ENCODE measurements around the gene RNU1-4. TPM values are rescaled to one million over a fixed set of nuclear protein-coding genes. Genes with fewer than 3 reads are reported as not detected.
"Not testable (repeated sequence)": the region's sequence is repeated elsewhere in the genome, so short reads cannot be mapped to it uniquely, and the experiment has no call there.

The RNU1-4 gene
- total RNA-seq, 1 donor from 2014 or later, result 3,042 TPM

DNA sequence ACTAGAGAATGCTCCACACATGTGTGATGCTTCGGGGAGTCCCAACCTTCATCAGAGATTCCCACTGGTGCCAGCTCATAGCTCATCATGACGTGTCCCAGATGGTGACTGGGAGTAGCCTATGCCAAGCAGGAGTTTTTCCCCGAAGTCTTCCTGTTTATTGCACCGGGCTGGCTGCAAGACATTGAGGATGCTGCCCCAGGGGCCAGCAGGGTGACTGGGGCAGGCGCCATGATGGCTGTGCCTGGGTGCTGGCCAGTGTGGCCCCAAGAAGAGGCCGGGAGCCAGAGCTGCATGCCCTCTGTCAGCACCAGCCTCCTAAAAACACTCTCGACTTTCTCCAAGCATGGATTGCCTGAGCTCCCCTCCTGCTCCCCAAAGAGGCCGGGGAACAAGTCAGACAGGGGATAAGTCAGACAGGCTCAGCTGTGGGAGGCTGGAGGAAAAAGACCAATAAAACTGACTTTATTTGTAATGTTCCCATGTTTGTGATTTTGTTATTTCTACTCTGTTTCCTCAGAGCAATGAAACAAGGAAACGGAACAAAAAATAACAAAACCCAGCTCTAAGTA, 24.0 kb downstream of the RNU1-4 start:
- not testable (repeated sequence) for DNase-seq (ENCODE audit: low read depth, low spot score); H3K36me3 Mint-ChIP-seq (ENCODE audit: low read depth); H3K9me3 Mint-ChIP-seq; H3K4me3 Mint-ChIP-seq; H3K4me1 Mint-ChIP-seq; H3K27ac Mint-ChIP-seq (ENCODE audit: unreplicated experiment)
- peaks cover 18% of the 10 kb centered on the region for H3K27me3 Mint-ChIP-seq (ENCODE audit: low read depth)

DNA sequence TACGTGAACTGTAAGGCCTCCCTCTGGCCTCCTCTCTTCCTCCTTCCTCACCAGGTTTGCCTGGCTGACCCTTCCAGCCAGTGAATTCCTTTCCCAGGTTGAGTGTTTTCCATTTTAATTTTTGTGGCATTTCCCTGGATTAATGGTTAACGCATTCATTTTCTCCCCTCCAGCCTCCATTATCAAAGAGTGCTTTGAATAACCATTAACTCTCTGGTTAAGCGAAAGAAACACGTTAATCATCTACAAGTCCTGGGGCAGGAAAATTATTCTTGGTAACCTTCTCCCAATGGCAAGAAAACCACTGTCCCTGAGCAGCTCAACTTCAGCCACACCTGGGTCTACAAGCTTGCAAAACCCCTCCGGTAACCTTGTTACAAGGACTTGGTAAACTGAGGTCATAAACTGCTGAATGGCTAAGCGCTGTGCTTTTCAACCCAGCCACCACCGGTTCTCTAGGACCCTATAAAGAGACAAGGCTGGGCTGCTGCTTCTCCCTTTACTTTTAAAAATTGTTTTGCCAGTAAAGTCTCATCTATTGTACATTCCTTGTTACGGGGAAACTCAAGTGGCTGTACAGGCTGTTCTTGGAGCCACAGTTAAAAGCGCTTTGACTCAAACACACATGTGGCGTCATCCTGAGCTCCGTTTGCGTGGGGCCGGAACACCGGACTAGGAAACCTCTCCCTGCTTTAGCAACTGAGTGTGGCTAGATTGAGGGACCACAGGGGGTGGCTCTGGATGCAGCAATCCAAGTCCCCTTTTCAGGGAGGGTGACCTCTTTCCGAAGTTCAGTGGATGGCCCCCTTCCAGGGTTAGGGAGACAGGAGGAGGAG, 24.7 kb downstream of the RNU1-4 start:
- peaks cover 19% of the 10 kb centered on the region for H3K27me3 Mint-ChIP-seq (ENCODE audit: low read depth)
- H3K4me1 Mint-ChIP-seq; DNase-seq (ENCODE audit: low read depth, low spot score); H3K4me3 Mint-ChIP-seq; H3K27ac Mint-ChIP-seq (ENCODE audit: unreplicated experiment); H3K9me3 Mint-ChIP-seq; H3K36me3 Mint-ChIP-seq (ENCODE audit: low read depth): not testable (repeated sequence)

DNA sequence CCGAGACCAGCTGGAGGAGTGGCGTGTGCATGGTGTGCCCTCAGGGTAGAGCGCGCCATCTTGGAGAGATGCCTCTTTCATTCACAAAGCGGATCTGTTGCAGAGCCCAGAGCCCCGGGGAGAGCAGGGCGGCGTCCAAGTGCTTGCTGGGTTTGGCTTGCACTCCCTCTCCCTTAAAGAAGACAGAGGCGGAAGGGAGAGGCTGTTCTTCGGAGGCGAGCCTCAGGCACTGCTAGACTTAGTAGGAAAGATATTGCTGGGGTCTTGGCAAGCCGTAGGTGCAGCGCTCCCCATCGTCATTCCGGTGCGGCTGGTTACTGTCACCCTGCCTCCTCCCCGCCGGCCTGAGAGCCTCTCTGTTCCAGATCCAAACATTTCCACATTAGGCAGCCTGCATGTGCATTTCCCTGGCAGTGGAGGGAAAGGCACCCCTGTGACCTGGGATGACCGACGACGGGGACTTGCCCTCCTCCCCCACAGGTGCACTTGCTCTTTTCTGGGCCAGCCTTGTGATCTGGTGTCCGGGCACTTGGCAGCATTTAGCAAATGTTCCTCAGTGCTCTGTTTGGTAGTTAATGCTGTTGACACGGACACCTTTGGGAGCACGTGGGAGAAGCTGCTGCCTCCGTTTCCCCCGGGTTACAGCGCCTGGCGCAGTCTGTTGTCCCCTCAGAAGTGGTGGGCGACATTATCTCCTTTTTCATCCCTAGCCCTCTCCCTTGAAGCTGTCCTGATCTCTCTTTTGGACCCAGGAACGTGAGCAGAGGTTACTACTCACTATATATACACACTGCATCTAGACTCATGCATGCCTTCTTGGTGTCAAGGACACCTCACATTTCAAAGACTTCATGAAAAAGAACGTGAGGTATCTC, 25.7 kb downstream of the RNU1-4 start:
- H3K36me3 Mint-ChIP-seq (ENCODE audit: low read depth); H3K9me3 Mint-ChIP-seq; H3K27ac Mint-ChIP-seq (ENCODE audit: unreplicated experiment); H3K4me3 Mint-ChIP-seq; DNase-seq (ENCODE audit: low read depth, low spot score); H3K4me1 Mint-ChIP-seq: not testable (repeated sequence)
- H3K27me3 Mint-ChIP-seq (ENCODE audit: low read depth), result peaks cover 22% of the 10 kb centered on the region

DNA sequence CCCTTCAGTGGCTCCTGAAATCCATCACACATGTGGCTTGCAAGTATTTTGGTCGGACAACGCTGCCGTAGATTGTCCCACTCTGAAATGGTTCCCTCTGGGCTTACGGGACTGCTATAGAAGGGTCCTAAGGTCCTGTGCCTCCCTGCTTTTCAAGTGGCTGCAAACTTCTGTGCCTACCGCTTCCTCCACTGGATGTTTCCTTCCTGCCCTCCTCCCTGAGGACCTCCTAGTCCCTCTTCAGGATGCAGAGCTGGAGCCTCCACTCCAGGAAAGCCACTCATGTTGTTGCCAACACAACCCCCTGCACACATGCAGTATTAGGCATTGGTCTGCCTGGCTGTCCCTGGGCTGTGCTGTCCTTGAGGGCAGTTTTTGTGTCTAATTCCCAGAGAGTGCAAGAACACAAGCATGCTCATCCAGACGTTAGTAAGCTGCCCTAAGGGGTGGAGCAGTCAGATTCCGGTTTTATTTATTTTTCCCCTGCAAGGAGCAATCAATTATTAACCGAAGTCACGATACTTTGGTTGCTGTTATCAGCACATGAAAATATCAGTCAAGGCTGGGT, 26.5 kb downstream of the RNU1-4 start:
- not testable (repeated sequence) for H3K36me3 Mint-ChIP-seq (ENCODE audit: low read depth); H3K27ac Mint-ChIP-seq (ENCODE audit: unreplicated experiment); H3K4me3 Mint-ChIP-seq; H3K9me3 Mint-ChIP-seq; H3K4me1 Mint-ChIP-seq; DNase-seq (ENCODE audit: low read depth, low spot score)
- H3K27me3 Mint-ChIP-seq (ENCODE audit: low read depth), result peaks cover 22% of the 10 kb centered on the region

DNA sequence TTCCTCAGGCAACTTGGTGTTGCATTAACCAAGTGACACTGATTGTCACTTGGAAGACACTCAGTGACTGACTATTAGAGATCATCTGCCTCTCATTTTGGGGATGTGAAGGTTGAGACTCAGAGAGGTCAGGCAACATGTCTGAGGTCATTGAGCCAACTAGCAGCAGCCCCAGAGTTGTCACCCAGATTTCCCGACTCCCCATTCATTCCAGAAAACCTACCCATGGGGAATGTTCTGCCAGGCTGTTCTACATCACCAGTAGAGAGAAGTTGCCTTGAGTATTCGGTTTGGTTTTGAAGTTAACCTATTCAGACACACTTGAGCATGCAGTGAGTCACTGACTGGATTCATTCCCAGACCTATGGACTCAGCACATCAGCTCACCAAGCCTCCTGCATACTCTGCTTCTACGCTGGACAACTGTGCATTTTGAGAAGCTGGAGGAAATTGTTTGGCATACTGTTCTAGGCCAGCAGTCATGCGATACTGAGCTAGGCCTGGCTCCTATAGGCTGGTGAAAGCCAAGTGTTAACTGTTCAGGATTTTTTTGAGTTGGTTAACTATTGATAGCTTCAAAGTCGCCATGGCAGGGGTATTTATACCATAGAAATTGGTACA, 29.9 kb downstream of the RNU1-4 start:
- H3K4me1 Mint-ChIP-seq; DNase-seq (ENCODE audit: low read depth, low spot score); H3K4me3 Mint-ChIP-seq; H3K36me3 Mint-ChIP-seq (ENCODE audit: low read depth); H3K27ac Mint-ChIP-seq (ENCODE audit: unreplicated experiment); H3K9me3 Mint-ChIP-seq: not testable (repeated sequence)
- H3K27me3 Mint-ChIP-seq (ENCODE audit: low read depth), result peaks cover 21% of the 10 kb centered on the region

DNA sequence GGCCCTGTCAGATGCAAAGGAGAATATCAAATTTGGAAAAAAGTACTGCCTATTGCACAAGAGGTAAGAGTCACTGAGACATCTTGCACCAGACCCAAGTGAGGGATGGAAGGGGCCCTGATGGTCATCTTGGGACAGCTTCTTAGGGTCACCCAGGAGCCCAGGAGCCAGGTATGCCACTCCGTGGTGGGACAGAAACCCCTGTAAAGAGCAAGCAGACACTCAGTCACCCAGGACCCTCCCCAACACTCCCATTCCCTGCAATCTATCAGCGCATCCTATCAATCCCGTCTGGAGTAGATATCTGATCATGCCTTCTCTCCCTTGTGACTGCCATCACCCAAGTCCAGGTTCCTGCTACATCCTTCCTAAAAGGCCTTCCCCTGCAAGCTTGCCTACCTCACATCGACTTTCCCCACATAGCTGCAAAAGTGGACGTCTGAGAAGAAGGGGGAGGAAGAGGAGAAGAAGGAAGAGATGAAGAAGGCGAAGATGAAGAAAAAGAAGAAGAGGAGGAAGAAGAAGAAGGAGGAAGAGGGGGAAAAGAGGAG, 30.7 kb downstream of the RNU1-4 start:
- not testable (repeated sequence) for H3K36me3 Mint-ChIP-seq (ENCODE audit: low read depth); H3K4me3 Mint-ChIP-seq; H3K4me1 Mint-ChIP-seq; H3K27ac Mint-ChIP-seq (ENCODE audit: unreplicated experiment); DNase-seq (ENCODE audit: low read depth, low spot score); H3K9me3 Mint-ChIP-seq
- peaks cover 19% of the 10 kb centered on the region for H3K27me3 Mint-ChIP-seq (ENCODE audit: low read depth)

DNA sequence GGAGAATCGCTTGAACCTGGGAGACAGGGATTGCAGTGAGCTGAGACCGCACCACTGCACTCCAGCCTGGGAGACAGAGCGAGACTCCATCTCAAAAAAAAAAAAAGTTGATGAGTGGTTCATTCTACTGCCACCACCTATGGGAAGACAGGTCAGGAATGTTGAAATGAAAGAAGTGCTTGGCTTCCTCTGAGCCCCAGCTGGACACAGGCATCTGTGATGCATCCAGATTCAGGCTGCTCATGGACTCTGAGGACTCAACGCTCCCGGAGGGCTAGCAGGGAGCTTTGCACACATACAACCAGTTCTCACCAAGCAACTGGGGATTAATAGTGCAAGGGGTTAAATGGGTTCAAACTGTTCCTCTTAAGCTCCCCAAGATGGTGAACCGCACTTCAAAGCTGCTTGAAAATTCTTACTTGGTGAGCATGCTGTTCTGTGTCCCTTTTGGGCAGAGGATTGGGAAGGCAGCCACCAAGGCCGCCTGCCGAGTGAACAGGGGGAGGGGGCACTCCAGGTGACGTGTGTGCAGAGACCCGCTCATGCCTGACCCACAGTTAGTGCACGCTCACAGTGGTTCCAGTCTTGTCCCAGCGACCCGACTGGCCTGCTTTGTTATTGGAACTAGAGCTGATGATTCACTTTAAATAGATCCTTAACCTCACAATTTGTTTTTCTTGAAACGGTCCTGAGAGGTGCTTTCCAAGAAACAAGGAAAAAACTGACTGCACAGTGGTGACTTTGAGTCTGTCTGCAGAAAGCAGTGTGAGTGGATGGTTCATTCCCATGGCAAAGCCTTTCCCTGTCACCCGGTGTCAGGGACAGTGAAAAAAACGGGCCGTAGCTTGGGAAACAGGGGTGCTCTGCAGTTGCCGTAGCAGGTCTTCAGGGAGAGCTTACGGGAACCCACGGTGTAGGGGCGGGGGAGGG, 32.2 kb downstream of the RNU1-4 start:
- H3K27ac Mint-ChIP-seq (ENCODE audit: unreplicated experiment); H3K9me3 Mint-ChIP-seq; H3K36me3 Mint-ChIP-seq (ENCODE audit: low read depth); DNase-seq (ENCODE audit: low read depth, low spot score); H3K4me1 Mint-ChIP-seq; H3K4me3 Mint-ChIP-seq: not testable (repeated sequence)
- peaks cover 14% of the 10 kb centered on the region for H3K27me3 Mint-ChIP-seq (ENCODE audit: low read depth)

DNA sequence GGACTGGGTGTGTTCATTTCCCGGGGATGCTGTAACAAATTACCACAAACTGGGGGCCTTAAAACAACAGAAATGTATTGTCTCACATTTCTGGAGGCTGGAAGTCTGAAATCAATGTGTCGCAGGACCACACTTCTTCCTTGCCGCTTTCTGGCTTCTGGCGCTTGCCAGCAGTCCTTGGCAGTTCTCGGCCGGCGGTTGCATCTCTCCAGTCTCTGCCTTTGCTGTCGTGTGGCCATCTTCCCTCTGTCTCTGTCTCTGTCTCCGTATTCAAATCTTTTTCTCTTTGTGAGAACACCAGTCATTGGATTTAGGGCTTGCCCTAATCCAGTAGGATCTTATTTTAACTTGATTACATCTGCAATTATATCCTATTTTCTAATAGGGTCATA, 32.9 kb downstream of the RNU1-4 start:
- H3K36me3 Mint-ChIP-seq (ENCODE audit: low read depth); H3K4me1 Mint-ChIP-seq; H3K27ac Mint-ChIP-seq (ENCODE audit: unreplicated experiment); H3K9me3 Mint-ChIP-seq; DNase-seq (ENCODE audit: low read depth, low spot score); H3K4me3 Mint-ChIP-seq: not testable (repeated sequence)
- H3K27me3 Mint-ChIP-seq (ENCODE audit: low read depth), result peaks cover 20% of the 10 kb centered on the region

DNA sequence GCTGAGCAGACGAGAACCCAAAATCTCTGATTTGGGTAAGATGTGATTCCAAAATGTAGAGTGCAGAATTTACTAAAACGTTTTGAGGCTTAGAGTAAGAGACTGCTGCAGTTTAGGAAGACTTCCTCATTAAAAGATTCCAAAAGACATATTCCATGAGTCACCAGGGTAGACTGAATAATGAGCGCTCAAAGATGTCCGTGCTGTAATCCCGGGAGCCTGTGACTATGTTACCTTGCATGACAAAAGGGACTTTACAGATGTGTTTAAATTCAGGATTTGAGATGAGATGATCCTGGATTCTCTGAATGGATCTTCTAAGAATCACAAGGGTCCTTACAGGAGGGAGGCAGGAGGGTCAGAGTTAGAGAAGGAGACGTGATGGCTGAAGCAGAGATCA, 33.4 kb downstream of the RNU1-4 start:
- not testable (repeated sequence) for H3K4me3 Mint-ChIP-seq; DNase-seq (ENCODE audit: low read depth, low spot score); H3K27ac Mint-ChIP-seq (ENCODE audit: unreplicated experiment); H3K9me3 Mint-ChIP-seq; H3K36me3 Mint-ChIP-seq (ENCODE audit: low read depth); H3K4me1 Mint-ChIP-seq
- peaks cover 20% of the 10 kb centered on the region for H3K27me3 Mint-ChIP-seq (ENCODE audit: low read depth)

DNA sequence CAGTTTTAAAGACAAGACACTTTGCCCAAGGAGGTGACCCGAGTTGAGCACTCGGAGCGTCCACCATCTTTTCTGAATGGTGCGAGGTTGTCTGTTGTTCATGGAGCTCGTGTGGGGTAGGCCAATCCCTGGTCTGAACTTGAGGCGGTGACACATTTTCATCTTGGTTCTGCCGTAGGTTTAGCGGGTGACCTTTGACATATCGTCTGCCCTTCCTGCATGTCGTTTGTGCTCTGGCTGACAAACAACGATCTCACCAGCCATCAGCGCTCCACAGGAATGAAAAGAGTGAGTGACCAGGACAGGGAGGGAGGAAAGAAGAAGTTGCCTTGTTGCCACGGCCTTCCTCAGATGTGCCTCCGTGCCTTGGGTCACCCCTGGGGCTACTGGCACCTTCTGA, 34.5 kb downstream of the RNU1-4 start:
- H3K4me1 Mint-ChIP-seq; H3K27ac Mint-ChIP-seq (ENCODE audit: unreplicated experiment); H3K4me3 Mint-ChIP-seq; H3K9me3 Mint-ChIP-seq; H3K36me3 Mint-ChIP-seq (ENCODE audit: low read depth); DNase-seq (ENCODE audit: low read depth, low spot score): not testable (repeated sequence)
- peaks cover 25% of the 10 kb centered on the region for H3K27me3 Mint-ChIP-seq (ENCODE audit: low read depth)

DNA sequence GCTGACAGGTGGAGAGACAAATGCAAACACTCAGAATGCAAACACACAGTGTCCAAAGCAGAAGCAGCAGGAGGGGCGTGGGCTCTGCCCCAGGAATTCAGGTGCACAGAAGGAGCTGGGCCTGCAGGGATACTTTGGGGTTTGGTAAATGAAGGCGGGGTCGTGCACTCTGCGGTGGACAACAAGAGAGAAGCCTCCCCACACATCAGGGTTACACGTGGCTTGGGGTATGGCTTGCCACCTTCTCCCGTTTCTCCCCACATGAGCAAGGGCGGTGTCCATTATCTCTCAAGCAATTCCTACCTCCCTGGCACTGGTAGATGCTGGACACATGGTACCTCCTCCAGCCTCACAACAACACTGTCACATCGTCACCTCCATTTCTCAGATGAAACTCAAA, 35.0 kb downstream of the RNU1-4 start:
- not testable (repeated sequence) for DNase-seq (ENCODE audit: low read depth, low spot score); H3K9me3 Mint-ChIP-seq

DNA sequence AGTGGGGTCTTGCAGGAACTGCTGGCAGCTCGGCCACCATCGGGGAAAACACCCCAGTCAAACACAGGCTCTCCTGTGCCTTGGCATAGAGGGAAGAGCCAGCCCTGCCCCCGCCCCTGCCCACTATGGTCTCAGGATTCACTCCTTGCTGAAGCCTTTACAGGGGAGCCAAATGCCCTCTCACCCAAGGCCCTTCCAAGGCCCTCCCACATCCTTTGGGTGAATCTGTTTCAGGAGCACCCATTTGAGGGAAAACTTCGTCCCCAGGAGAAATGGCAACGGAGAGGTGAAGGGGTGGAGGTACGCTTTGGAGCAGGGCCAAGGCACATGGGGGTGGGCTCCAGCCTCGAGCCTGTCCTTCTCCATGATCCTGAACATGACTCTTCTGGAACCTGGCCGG, 35.9 kb downstream of the RNU1-4 start:
- DNase-seq (ENCODE audit: low read depth, low spot score); H3K9me3 Mint-ChIP-seq; H3K36me3 Mint-ChIP-seq (ENCODE audit: low read depth); H3K4me3 Mint-ChIP-seq; H3K27ac Mint-ChIP-seq (ENCODE audit: unreplicated experiment); H3K4me1 Mint-ChIP-seq: not testable (repeated sequence)
- peaks cover 27% of the 10 kb centered on the region for H3K27me3 Mint-ChIP-seq (ENCODE audit: low read depth)

More for the DNA sequence above, 35.0 kb downstream of the RNU1-4 start:
- not testable (repeated sequence) for H3K4me3 Mint-ChIP-seq; H3K36me3 Mint-ChIP-seq (ENCODE audit: low read depth); H3K27ac Mint-ChIP-seq (ENCODE audit: unreplicated experiment); H3K4me1 Mint-ChIP-seq
- H3K27me3 Mint-ChIP-seq (ENCODE audit: low read depth), result peaks cover 26% of the 10 kb centered on the region
